K562 (cell line): Measurements from ENCODE around the gene SH3GL3. TPM values are rescaled to one million over a fixed set of nuclear protein-coding genes. Genes with fewer than 3 reads are reported as not detected.

ENCODE experiments used
- ARNT ChIP-seq, 2 experiments: fragments of 450-650 bp; IDR thresholded peaks; 2 replicates each; pipeline ENCODE4 v1.6.1; 2016; ENCODE audit warnings: mild to moderate bottlenecking in 1 of 2
- CEBPG ChIP-seq, 3 experiments: fragments of 200-800 bp in 1 of 3; sonication (Bioruptor generic) in 1 of 3; sonication (generic) in 1 of 3; formaldehyde crosslinking in 1 of 3; IDR thresholded peaks in 2 of 3; conservative IDR thresholded peaks in 1 of 3; 2 replicates each; pipeline versions ENCODE4 v1.6.1 to v1.8.0; 2016 to 2022; ENCODE audit warnings: missing compliant biosample characterization in 2 of 3, missing genetic modification characterization in 2 of 3, mild to moderate bottlenecking in 1 of 3, missing genetic modification reagents in 1 of 3
- CHD7 ChIP-seq: fragments of 200-600 bp; sonication (generic); IDR thresholded peaks from one replicate; pipeline ENCODE4 v1.6.1; 2012; ENCODE audit warnings: mild to moderate bottlenecking, low read depth, low read length, inconsistent platforms
- MBD1 ChIP-seq: fragments of 250-450 bp; sonication (Bioruptor Pico); IDR thresholded peaks from 2 replicates; pipeline ENCODE4 v1.8.0; 2022; ENCODE audit warnings: inconsistent platforms
- NFATC3 ChIP-seq: fragments of 450-650 bp; IDR thresholded peaks from 2 replicates; pipeline ENCODE4 v1.6.1; 2017; ENCODE audit warnings: mild to moderate bottlenecking
- SAFB ChIP-seq: fragments of 200-400 bp; formaldehyde crosslinking; IDR thresholded peaks from 2 replicates; pipeline ENCODE4 v1.6.1; 2017; ENCODE audit warnings: low read depth, low read length, borderline replicate concordance
- SRSF7 ChIP-seq: fragments of 200-400 bp; formaldehyde crosslinking; optimal IDR thresholded peaks from 2 replicates; pipeline ENCODE3; 2017; ENCODE audit warnings: mild to moderate bottlenecking, low read depth, low read length
- TRIM25 ChIP-seq: fragments of 450-650 bp; IDR thresholded peaks from 2 replicates; pipeline ENCODE4 v1.7.0; 2016; ENCODE audit warnings: borderline replicate concordance
- ZNF263 ChIP-seq: sonication (generic); formaldehyde crosslinking; IDR thresholded peaks from 2 replicates; pipeline ENCODE4 v1.8.0; 2022; ENCODE audit warnings: mild to moderate bottlenecking, missing genetic modification reagents, borderline replicate concordance
- ZNF740 ChIP-seq, 3 experiments: fragments of 200-800 bp in 1 of 3; sonication (Bioruptor generic) in 1 of 3; sonication (generic) in 1 of 3; formaldehyde crosslinking in 1 of 3; IDR thresholded peaks; 2 replicates each; pipeline versions ENCODE4 v1.6.1 to v1.8.0; 2016 to 2022; ENCODE audit warnings: mild to moderate bottlenecking in 2 of 3, missing compliant biosample characterization in 2 of 3, missing genetic modification characterization in 2 of 3, missing genetic modification reagents in 1 of 3
- ZNF778 ChIP-seq: fragments of 450-650 bp; formaldehyde crosslinking; IDR thresholded peaks from 2 replicates; pipeline ENCODE4 v1.4.0; 2020; ENCODE audit warnings: mild to moderate bottlenecking, moderate library complexity
- polyA plus RNA-seq, 8 experiments: library from polyadenylated mRNA; depleted of rRNA in 4 of 8; stranded (reverse) in 5 of 8; unstranded in 3 of 8; fragments of >200 nt; fragmentation: Nextera tagmentation in 2 of 8; fragmentation: Illumina TruSeq in 1 of 8; extraction: Ambion mirVana in 2 of 8; extraction: Trizol in 1 of 8; gene quantifications; 2 replicates each; pipeline versions ENCODE4 v1.2.1 to v1.2.3, GENCODE V29; 2011 to 2014; ENCODE audit warnings: inconsistent platforms in 1 of 8, missing spikeins in 1 of 8
- total RNA-seq, 7 experiments: library from RNA; depleted of rRNA in 6 of 7; stranded (reverse); fragments of >200 nt in 6 of 7; fragmentation: Illumina TruSeq in 2 of 7; extraction: Trizol in 2 of 7; gene quantifications; 2 replicates each; pipeline versions ENCODE4 v1.2.1 to v1.2.3, GENCODE V29; 2011 to 2021; ENCODE audit warnings: low replicate concordance in 1 of 7

Gene SH3GL3
- total and polyA plus RNA-seq, 9 of the 15 experiments (the other 6 are each of a cell fraction or from before 2014, with no cell fraction given), result 3.9 to 16.0 (median 9.7) TPM

GRCh38 chr15:83516935-83517334 is 69.8 kb downstream of the SH3GL3 start (continued):
- TF ChIP-seq MBD1 (CRISPR knock-in tag) (no peak), ZNF740 (CRISPR knock-in tag; IDR thresholded peaks at IDR 0.05) (no peak), ZNF740 (tag; IDR thresholded peaks at IDR 0.05) (no peak), ZNF263 (CRISPR knock-in tag) (no peak), CHD7 (no peak), CEBPG (CRISPR knock-in tag; IDR thresholded peaks at IDR 0.05) (no peak), CEBPG (tag; conservative IDR thresholded peaks at IDR 0.05 in 1 of 2, IDR thresholded peaks at IDR 0.05 in 1 of 2) (peak in 1 of 2 experiments; percentile 59; a peak in 2 of 4 replicates), ZNF778 (no peak), ARNT (IDR thresholded peaks at IDR 0.05) (no peak), NFATC3 (no peak), SAFB (no peak), TRIM25 (no peak), SRSF7 (no peak)
